NCI-H345 (cell line): ENCODE data around the gene TGM6.

Experiments used
- DNase-seq: peaks from one replicate; lab custom pipeline; 2025; lab: John Stamatoyannopoulos, UW

TGM6 gene

GRCh38 chr20:2380601-2381000 is at the start of gene TGM6:
TSS of gene TGM6 (plus strand) at chr20:2380901. CDS start at chr20:2380969, 68 bp downstream.
- no peak for DNase-seq

GRCh38 chr20:2331106-2331505 is 49.6 kb upstream of the TGM6 start:
- no peak for DNase-seq

GRCh38 chr20:2331901-2332565 is 48.7 kb upstream of the TGM6 start:
- DNase-seq, result no peak

GRCh38 chr20:2332711-2333110 is 48.0 kb upstream of the TGM6 start:
- no peak for DNase-seq

GRCh38 chr20:2333821-2334220 is 46.9 kb upstream of the TGM6 start:
- no peak for DNase-seq

GRCh38 chr20:2335096-2335870 is 45.4 kb upstream of the TGM6 start:
- no peak for DNase-seq

GRCh38 chr20:2336471-2336870 is 44.2 kb upstream of the TGM6 start:
- no peak for DNase-seq

- DNase-seq, result no peak
Observed at GRCh38 chr20:2337142-2337541, 43.6 kb upstream of the TGM6 start.

- no peak for DNase-seq
Observed at GRCh38 chr20:2338411-2339066, 42.2 kb upstream of the TGM6 start.

GRCh38 chr20:2340136-2340535 is 40.6 kb upstream of the TGM6 start:
- no peak for DNase-seq

- DNase-seq, result no peak
Observed at GRCh38 chr20:2340823-2341222, 39.9 kb upstream of the TGM6 start.

- no peak for DNase-seq
Observed at GRCh38 chr20:2341336-2341735, 39.4 kb upstream of the TGM6 start.

GRCh38 chr20:2342243-2342642 is 38.5 kb upstream of the TGM6 start:
- DNase-seq, result no peak

GRCh38 chr20:2346188-2346587 is 34.5 kb upstream of the TGM6 start:
- DNase-seq, result no peak

- DNase-seq, result no peak
Observed at GRCh38 chr20:2348336-2348735, 32.4 kb upstream of the TGM6 start.

GRCh38 chr20:2349801-2350200 is 30.9 kb upstream of the TGM6 start:
- no peak for DNase-seq

GRCh38 chr20:2350606-2351005 is 30.1 kb upstream of the TGM6 start:
- no peak for DNase-seq

- DNase-seq, result no peak
Observed at GRCh38 chr20:2353231-2353630, 27.5 kb upstream of the TGM6 start.

- DNase-seq, result no peak
Observed at GRCh38 chr20:2357114-2357513, 23.6 kb upstream of the TGM6 start.

GRCh38 chr20:2358006-2358405 is 22.7 kb upstream of the TGM6 start:
- DNase-seq, result no peak

GRCh38 chr20:2361035-2361593 is 19.6 kb upstream of the TGM6 start:
- DNase-seq, result no peak

- DNase-seq, result no peak
Observed at GRCh38 chr20:2363187-2363586, 17.5 kb upstream of the TGM6 start.

GRCh38 chr20:2363587-2363986 is 17.1 kb upstream of the TGM6 start:
- DNase-seq, result no peak
